ENCODE data around the gene KAZN.
"Not testable (repeated sequence)": the region's sequence is repeated elsewhere in the genome, so short reads cannot be mapped to it uniquely, and the experiment has no call there.

The KAZN gene

DNA sequence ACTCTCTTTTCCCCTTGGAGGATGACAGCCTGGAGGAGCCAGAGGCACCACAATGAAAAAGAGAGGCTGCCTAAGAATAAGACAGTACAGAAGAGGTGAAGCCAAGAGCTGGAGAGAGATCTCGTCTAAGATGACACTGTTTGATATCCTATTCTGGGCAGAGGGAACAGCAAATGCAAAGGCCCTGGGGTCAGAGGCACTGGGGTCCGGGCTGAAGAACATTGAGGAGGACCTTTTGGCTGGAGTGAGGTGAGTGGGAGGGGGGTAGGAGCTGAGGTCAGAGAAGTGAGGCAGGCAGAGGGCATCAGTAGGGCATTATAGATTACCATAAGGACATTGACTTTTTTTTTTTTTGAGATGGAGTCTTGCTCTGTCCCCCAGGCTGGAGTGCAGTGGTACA lies 535.8 kb downstream of the KAZN start:
- no peak for DNase-seq

DNA sequence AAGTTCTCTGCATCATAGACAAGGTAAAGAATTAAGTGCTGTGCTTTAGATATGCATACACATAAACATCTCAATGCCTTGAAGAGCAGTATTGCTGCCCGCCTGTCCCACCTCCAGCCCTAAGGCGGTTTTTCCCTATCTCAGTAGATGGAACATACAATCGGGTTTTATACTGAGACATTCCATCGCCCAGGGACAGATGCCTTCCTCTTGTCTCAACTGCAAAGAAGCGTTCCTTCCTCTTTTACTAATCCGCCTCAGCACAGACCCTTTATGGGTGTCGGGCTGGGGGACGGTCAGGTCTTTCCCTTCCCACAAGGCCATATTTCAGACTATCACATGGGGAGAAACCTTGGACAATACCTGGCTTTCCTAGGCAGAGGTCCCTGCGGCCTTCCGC lies 537.1 kb downstream of the KAZN start:
- DNase-seq = not testable (repeated sequence)

DNA sequence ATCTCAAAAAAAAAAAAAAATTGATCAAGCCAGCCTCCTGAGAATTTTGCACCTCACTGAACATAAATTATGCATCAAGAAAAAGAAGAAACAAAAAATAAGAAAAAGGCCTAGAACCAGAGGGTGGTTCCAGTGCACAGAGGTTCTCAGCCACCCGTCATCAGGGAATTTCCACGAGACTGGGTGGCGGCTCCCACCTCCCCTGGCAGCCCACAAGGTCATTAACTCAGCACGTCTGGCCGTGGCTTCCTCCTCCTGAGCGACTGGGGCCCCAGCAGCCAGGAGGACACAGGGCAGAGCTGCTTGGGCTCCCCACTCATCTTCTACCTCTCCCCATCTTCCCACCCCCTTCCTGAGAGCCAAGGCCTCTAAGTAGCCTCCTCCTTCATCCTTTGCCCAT lies 539.3 kb downstream of the KAZN start:
- no peak for DNase-seq

DNA sequence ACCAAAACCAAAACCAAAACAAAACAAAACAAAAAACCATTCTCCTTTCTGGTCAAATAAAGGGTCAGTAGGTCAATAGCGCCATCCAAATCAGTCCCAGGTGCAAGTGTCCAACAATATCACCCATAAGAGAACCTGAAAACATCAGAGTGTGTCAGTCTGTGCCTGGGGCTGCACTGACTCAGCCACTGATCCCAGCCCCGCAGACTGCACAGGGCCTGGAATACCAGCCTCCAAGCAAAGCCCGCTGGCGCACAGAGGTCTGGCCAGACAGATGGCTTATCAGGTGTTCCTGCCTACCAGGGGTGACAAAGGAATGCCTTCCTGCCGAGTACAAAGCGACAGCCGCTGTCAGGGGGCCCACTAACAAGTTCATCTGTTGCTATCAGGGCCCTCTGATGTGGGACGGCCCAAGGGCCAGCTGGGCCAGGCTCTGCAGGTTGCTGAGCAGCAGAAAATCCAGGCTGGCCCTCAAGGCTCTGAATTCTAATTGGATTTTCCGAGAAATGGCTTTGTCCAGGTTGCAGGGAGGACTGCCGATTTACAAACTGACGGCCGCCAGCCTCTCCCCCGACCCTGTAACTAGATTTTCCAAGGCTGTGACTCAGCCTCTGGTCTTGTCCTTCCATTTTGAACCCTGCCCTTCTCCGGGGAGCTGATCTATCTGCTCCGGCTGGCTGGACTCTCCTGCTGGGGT lies 541.3 kb downstream of the KAZN start:
- peak; percentile 41 for DNase-seq

DNA sequence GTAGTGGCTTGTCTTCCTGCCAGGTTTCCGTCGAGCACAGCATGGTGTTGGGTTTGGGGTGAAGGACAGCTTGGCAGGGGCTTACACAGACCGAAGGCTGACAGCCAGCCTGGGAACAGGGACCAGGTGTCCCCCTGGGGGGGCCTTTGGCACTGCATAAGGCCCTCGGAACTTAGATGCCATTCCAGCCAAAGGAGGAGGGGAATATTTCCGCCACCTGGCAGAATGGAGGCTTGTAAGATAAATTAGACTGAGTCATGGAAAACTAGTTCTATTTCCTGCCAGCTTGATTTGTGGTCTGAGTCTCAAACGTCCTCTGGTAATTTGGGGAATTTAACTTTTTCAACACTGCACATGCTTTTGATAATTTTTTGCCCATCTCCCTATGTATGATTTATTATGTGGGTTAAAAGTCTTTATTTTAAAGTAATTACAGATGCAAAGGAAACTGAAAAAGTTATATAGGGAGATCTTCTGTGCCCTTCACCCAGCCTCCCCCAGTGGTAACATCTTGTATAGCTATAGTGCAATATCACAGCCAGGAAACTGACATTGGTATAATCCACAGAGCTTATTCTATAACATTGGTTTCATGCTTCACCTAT lies 543.6 kb downstream of the KAZN start:
- peak; percentile 39 for DNase-seq

DNA sequence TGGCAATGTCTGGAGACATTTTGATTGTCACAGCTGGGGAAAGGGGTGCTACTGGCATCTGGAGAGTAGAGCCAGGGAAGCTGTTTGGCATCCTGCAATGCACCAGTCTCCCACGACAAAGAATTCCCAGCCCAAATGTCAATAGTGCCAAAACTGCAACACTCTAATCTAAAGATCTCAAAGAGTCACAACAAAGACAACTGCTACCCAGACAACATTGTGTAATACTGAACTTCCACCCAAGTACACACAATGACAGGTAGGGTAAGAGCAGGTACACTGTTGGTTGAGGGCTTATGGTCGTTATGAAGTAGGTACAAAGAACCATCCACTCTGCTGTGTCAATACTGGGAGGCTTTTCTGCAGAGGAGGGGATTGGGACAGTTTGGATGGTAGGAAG lies 546.8 kb downstream of the KAZN start:
- DNase-seq = no peak

DNA sequence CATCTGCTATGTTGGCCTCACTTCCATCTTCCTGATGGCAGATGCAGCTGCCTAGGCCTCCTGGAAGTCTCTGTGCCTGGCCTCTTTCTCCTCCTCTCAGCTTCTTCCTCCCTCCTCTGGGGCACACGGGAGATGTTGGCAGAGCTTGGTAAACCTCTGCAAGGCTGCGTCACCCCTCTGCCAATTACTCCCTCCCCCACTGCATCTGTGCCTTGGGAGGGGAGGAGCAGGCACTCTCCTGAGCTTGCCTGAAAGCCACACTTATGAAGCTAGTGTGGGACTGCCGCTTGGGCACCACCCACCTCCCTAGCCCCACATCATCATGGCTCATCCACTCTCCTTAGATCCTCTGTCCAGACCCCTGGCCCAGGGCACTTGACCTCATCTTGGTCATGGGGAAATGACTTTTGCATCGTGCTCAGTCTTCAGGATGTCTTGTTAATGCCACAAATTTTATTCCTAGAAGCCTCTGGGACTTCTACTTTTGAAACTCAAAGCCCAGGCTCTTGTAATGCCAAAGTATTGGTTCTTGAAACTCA lies 547.7 kb downstream of the KAZN start:
- DNase-seq = peak; percentile 2

DNA sequence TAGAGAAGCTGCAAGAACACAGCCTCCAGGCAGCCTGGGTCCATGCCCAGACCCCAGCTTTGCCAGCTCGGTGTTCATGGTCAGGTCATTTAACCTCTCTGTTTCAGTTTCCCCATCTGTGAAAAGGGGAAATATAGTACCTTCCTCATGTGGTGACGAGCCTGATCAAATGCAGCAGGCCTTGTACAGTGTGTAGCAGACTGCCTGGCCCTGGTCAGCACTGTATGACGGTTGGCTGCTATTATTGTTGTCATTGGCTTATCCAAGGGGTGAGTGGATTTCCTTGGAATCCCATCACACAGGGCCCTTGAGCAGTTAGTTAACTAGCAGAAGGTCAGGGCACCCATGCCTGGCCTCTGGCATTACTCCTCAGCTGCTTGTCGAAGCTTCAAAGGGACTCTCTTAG lies 548.5 kb downstream of the KAZN start:
- no peak for DNase-seq

DNA sequence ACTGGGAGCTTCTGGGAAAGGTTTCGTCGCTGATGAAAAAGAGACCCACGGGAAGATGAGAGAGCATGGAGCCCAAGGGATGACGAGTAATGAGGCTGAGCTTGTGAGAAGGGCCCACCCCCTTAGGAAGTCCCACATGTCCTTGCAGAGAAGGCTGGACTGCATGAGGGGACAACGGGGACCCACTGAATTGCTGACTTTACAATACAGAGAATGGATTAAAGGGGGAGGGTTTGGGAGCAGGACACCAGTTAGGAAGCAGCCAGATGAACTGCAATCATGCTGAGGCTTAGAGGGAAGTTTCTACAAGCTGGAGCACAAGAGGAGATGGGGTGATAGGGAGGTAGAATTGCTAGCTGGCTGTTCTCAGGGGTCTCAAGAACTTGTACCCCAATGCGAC lies 549.5 kb downstream of the KAZN start:
- DNase-seq = no peak

DNA sequence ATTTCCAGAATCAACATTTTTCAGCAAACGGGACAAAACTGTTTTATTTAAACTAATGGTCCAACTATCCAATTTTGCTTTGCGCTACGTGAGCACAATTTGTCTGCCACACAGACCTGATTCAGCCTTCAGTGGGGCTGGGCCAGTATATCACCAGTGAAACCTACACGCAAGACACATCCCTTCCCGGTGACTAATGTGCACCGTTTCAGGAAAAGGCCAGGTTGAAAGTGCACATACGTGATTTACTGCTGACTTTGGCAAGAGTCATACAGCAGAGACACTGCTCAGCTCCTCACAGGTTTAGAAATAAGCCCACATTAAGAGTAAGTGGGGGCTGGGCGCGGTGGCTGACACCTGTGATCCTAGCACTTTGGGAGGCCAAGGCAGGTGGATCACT lies 550.0 kb downstream of the KAZN start:
- no peak for DNase-seq

DNA sequence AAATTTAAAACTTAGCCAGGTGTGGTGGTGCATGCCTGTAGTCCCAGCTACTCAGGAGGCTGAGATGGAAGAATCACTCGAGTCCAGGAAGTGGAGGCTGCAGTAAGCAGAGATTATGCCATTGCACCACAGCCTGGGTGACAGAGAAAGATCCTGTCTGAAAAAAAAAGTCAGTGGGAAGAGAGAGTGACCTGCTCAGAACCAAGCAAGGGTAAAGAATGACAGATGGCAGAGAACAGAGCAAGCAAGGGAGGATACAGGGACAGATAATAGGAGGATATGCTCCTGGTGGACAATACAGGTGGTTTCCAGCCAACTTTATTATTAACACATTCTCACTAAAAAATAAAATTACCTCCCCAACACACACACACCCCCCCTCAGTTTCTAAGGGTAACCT lies 550.5 kb downstream of the KAZN start:
- no peak for DNase-seq

DNA sequence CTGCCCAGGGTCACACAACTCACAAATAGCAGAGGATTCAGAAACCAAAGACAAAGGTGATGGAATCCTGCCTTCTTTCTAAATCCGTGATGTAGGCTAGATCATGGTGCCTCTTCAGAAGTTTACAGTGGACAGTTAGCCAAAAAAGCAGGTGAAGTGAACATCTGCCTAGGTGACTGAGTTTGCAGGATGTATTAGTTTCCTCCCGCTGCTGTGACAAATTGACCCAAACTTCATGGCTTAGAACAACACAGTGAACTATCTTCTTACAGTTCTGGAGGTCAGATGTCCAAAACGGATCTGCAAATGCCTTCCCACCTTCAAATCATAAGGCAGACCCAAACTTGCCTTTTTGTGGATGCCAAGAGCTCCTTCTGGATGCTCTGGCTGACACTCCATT lies 551.9 kb downstream of the KAZN start:
- DNase-seq = no peak

DNA sequence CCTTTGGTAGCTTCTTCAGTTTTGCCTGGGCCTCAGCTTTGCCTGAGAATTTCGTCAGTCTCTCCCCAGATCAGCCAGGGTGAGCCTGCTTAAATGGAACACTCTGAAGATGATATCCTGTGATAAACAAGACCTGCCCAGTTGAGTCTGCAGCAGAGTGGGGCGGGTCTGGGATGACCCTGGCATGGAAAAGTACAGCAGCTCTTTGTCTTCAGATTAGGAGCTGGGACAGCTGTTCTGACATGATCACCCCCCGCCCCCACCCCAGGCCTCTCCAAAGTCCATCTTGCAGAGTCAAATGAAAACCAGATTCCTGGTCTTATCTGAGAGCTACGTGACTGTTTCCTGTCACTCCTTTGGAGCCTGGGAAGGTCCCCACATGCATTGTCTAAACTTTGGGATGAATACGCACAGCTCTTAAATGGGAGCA lies 552.9 kb downstream of the KAZN start:
- no peak for DNase-seq

DNA sequence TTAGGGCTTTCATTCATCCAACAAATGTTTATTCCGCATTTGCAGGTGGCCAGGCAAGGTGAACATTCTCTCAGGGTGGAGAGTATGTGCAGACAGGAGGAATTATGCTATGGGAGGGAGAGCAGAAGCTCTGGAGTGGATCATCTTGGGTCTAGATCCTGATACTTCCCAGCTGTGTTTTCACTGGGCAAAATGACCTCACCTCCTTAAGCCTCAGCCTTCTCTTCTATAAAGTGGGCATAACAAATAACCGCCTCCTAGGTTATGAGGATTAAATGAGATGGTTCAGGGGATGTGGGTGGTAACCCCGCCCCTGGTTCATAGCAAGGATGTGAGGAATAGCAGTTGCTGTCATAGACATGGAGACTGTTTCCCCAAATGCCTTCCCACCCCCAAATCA lies 553.4 kb downstream of the KAZN start:
- DNase-seq = no peak

DNA sequence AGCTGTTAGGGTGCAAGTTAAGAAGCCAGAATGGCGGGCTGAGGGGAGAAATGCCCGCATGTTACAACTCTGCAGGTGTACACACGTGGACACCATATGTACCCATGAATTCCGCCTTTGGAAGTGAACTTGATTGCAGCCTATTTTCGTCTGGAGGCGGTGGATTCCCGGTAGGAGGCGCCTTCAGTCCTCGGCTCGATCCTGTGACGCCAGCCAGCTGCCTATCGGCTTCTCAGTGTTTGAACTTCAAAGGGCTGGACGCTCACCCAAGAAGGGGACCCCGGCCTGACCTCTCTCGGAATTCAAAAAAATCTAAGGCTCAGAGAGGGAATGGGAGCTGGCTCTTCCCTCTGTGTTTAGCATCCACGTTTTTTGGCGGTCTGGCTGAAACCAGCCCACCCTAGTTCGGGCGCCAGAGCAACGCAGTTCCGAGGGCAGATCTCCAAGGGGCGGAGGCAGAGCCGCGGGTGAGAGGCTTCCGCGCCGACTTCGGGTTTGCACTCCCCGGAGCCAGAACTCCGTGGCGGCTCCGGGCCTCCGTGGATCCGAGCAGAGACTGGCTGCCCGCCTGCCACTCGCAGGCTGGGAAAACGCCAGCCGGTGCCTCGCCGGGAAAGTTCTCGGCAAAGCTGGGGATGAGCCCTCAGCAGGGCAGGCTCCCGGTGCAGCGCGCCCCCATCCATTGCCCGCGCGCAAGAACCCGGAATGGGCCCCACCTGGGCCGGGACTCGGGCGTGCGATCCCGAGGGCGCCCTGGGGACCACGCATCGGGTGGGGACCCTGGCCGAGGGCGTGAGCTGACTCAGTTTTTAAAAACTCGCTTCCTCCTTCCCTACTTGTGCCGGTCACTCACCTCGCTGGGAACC lies 554.1 kb downstream of the KAZN start:
- DNase-seq = peak; percentile 50

DNA sequence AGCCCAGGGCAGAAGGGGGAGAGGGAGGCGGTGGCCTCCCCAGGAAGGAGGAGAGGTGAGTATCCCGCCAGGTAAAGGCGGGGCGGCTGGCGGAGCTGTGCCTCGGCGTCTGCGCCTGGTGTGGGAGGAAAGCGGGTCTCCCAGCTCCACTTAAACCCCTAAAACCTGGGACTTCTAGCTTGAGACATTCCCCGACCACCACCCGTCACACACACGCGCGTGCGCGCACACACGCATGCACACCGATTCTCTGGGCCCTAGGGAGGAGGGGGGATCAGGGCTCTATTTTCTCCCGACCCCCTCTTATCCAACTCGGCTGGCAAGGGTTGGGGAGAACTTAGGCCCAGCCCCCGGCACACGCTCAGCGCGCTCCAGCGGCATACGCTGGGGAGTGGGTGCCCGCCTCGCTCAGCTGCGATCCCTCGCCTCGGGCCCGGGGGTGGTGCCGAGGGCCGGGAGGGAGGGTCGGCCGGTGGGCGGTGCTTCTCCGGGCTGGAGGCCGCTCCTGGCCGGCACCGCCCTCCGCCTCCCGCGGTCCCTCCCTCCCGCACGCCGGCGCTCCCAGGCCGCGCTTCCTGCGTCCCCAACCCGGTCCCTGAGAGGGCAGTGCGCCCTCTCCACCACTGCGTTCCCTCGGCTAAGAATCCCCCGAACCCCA lies 554.8 kb downstream of the KAZN start, which contains the start of gene TMEM51:
Gene TMEM51, plus strand, starts transcription at position 564 of the 658 bp plus-strand sequence. CDS start 61,341 bp downstream, outside the sequence.
- DNase-seq = peak; percentile 32

DNA sequence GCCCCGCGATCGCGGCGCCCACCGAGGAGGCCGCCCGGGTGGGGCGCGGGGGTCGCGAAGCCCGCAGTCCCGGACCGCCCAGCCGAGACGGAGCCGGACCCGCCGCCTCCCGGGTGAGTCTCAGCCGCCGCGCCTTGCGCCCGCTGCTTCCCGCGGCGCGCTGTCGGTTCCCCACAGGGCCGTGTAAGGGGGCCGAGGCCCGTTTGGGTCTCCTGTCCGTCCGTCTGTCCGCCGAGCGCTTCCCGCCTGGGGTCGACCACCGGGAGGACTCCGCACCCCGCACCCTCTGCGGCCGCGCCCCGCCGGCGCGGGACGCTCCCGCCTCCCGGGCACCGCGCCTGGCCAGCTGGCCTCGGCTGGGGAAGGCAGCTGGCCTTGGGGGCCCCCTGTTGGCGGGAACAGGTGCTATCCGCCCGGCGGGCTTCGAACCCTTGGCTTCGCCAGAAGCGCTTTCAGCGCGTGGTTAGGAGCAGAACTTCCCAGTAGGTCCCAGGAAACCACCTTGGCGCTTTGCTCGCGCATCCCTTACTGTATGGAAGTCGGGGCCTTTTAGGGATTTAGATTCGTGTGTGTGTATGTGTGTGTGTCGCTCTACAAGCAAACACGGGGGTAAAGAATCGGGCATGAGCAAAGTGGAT lies 555.5 kb downstream of the KAZN start:
- DNase-seq = peak; percentile 36

DNA sequence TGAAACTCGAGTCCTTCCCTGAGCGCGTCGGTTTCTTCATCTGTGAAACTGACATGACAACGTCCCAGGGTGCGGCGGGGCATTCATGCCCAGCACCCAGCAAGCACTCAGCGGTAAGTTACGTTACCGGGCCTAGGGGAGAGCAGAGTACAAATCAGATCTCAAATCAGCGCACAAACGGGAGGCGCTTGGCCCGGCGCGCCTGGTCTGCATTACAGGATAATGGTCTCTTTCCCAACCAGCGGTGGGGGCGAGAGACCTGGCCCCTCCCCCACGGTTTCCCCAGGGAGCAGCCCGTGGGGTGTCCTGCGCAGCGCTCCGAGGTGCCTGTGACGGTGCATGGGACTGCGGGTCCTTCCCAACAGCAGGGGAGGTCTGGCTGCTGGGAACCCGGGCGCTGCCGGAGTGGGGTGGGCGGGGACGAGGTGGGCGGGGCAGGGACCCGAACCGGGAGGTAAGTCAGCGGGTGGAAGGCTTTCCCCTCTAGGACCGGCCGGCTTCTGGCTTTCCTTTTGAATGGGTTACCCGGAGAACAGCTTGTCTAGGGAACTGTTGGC lies 556.1 kb downstream of the KAZN start:
- DNase-seq = no peak

DNA sequence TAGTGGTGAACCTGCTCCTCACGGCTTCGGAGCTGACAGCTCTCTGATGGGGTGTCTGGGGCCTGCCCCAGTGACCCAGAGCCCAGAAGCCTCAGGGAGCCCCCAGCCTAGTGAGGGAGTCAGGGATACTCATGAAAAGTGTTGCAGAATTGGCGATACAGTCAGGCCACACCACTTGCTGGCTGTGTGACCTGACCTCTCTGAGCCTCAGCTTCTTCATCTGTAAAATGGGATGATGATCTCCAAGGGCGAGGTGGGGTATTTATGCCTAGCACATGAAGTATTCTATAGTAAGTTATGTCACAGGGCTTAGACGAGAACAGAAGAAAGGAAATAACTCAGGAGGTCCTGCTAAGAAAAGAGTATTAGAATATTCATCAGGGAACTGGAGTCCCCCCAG lies 556.7 kb downstream of the KAZN start:
- DNase-seq = no peak

DNA sequence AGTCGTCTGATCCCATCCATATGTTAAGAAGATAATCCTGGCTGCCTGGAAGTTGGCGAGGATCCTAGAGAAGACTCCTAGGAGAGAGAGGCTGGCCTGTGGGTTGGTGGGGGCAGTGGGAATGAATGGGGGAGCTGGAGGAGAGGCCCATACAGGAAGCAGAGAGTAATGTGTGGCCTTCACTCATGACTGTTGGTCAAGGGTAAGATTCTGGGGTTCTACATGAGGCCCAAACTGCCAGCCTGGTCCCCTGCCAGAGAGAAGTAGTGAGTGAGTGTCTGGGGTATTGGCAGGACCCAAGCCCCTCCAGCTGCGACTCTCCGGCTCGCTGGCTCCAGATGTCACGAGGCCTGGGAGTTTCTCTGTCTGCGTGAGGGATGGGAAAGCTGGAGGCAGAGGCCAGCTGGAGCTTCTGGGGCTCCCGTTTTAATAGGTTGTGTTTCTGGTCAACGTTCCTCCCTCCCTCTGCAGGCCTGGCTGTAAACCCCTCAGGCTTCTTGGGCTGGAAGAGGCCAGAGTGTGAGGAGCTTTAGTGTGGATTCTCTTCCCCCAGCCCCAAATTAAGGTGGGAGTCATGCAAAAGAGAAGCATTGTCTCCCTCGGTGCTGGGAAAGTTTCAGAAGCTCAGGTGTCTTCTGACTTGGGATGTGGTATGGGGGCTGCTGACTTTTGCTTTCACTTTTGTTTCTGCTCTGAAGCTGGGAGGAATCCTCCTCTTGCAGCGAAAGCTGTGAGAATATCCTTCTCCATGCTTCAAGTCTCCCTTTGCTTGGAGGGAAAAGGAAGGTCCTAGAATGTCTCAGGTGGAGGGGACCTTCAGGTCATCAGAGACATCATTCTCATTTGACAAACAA lies 557.6 kb downstream of the KAZN start:
- peak; percentile 27 for DNase-seq

DNA sequence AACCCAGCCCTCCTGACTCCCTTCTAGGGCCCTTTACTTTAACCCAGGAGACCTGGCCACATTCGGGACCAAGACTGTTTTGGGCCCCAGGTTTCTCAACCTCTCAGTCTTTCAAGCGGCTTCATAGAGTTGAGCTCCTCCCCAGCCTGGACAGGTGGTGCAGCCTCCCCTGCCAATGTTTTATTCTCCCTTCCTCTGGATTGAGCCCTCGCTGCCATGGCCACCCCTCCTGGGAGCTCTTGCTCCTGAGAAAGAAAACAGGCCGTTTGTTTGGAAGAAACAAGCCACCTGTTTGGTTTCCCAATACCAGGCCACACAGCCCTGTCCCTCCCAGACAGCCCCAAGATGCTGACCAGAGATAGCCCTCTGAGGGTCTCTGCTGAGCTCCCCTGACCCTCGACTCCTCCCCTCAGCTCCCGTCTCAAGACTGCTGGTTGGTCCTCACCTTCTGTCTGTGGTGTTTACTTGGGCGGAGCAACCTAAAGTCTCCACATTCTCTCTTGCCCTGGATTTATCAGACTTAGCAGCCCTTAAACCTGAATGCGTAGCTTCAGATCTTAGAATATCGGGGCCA lies 558.4 kb downstream of the KAZN start:
- no peak for DNase-seq
